ENCODE results near the gene IGFBP6. TPM values are rescaled to one million over a fixed set of nuclear protein-coding genes. Genes with fewer than 3 reads are reported as not detected.

The IGFBP6 gene
- total RNA-seq, 1 donor from 2014 or later = 20.8 TPM

DNA sequence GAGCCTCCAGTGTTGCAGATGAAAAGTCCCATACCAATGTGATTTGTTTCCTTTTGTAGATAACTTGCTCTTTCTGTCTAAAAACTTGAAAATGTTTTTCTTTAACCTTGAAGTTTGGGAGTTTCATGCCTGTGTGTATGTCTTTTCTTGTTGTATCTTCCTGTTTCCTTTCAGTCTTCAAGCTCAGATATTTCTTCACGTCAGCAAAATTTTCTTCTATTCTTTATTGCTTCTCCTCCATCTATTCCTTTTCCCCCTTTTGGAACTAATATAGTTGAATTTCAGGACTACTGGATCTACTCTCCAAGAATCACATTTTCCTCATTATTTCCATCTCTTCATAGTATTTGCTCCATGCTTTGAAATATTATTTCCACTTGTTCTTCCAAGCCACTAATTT lies 29.7 kb downstream of the IGFBP6 start:
- no peak overlapping the region for H3K27ac Mint-ChIP-seq (ENCODE audit: unreplicated experiment)
- no peak for TF ChIP-seq EZH2 (IDR thresholded peaks at IDR 0.05; ENCODE audit: insufficient read depth, low read length)
- TF ChIP-seq, protein P1, sequence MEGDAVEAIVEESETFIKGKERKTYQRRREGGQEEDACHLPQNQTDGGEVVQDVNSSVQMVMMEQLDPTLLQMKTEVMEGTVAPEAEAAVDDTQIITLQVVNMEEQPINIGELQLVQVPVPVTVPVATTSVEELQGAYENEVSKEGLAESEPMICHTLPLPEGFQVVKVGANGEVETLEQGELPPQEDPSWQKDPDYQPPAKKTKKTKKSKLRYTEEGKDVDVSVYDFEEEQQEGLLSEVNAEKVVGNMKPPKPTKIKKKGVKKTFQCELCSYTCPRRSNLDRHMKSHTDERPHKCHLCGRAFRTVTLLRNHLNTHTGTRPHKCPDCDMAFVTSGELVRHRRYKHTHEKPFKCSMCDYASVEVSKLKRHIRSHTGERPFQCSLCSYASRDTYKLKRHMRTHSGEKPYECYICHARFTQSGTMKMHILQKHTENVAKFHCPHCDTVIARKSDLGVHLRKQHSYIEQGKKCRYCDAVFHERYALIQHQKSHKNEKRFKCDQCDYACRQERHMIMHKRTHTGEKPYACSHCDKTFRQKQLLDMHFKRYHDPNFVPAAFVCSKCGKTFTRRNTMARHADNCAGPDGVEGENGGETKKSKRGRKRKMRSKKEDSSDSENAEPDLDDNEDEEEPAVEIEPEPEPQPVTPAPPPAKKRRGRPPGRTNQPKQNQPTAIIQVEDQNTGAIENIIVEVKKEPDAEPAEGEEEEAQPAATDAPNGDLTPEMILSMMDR (IDR thresholded peaks at IDR 0.05; ENCODE audit: insufficient read depth, low read depth, low read length) = no peak
- H3K4me1 Mint-ChIP-seq (ENCODE audit: low read depth, unreplicated experiment) = peaks cover 7% of the 10 kb centered on the region
- H3K9me3 ChIP-seq (ENCODE audit: insufficient read depth, low read depth, low read length) = no peaks in the 10 kb centered on the region
- H3K4me2 ChIP-seq (ENCODE audit: low read length) = no peak overlapping the region
- FAIRE-seq (no peak), DNase-seq (ENCODE audit: low read depth) (no peak)
- no peak overlapping the region for H2AFZ ChIP-seq (ENCODE audit: low read depth, low read length)
- H3K9me3 Mint-ChIP-seq (ENCODE audit: unreplicated experiment) = peaks cover 4% of the 10 kb centered on the region
- H3K27me3 ChIP-seq (ENCODE audit: insufficient read depth, low read length) = no peaks in the 10 kb centered on the region
- peaks cover 13% of the 10 kb centered on the region for H3K4me1 ChIP-seq (ENCODE audit: insufficient read depth, low read length)
- no peaks in the 10 kb centered on the region for H4K20me1 ChIP-seq (ENCODE audit: insufficient read depth, low read length)
- H3K79me2 ChIP-seq (ENCODE audit: insufficient read depth, low read length) = no peaks in the 10 kb centered on the region
- no peaks in the 10 kb centered on the region for H3K36me3 Mint-ChIP-seq (ENCODE audit: low read depth, unreplicated experiment)
- no peak overlapping the region for H3K9ac ChIP-seq (ENCODE audit: low read length)
- H3K27ac ChIP-seq (ENCODE audit: low read depth, low read length) = no peak overlapping the region
- H3K36me3 ChIP-seq (ENCODE audit: insufficient read depth, low read length) = no peaks in the 10 kb centered on the region
- no peak overlapping the region for H3K4me3 ChIP-seq (ENCODE audit: insufficient read depth, low read depth, low read length)
- peaks cover 14% of the 10 kb centered on the region for H3K27me3 Mint-ChIP-seq (ENCODE audit: low read depth, unreplicated experiment)
- H3K4me3 Mint-ChIP-seq (ENCODE audit: unreplicated experiment) = no peak overlapping the region

DNA sequence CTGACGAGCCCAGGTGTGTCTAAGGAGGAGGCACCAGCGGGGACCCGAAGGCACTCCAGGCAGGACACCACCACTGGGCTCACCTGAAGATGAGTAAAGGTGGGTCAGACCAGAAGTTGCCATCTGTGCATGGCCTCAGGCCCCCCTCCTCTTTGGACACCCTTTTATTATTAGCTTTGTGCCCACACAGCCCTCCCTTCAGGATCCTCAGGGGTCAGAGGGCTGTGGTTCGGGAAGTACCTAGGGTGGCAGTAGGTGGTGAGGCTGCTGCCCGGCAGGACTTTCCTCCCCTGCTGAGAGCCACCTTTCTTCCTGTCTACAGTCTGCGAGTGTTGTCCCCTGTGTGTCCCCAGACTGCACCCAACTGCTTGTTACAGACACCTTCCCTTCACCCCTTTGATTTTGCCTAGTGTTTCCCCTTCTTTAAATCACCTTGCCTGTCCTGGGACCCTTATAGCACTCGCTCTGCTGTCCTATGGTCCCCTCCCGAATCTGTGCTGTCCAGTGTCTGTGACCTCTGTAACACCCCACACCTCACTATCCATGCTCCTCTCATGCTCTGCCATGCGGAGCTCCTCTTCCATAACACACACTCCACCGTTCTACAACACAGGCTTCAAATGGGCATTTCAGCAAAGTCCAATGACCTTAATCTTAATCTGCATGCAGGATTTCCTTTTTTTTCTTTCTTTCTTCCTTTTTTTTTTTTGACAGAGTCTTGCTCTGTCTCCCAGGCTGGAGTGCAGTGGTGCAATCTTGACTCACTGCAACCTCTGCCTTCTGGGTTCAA lies 31.5 kb downstream of the IGFBP6 start:
- TF ChIP-seq, protein P1 (IDR thresholded peaks at IDR 0.05; ENCODE audit: insufficient read depth, low read depth, low read length) = no peak
- no peak for TF ChIP-seq EZH2 (IDR thresholded peaks at IDR 0.05; ENCODE audit: insufficient read depth, low read length)
- no peaks in the 10 kb centered on the region for H3K9me3 ChIP-seq (ENCODE audit: insufficient read depth, low read depth, low read length)
- no peak overlapping the region for H3K27ac ChIP-seq (ENCODE audit: low read depth, low read length)
- Mint-ChIP-seq H3K9me3 (ENCODE audit: unreplicated experiment) (no peaks in the 10 kb centered on the region), H3K27me3 (ENCODE audit: low read depth, unreplicated experiment) (peaks cover 15% of the 10 kb centered on the region), H3K36me3 (ENCODE audit: low read depth, unreplicated experiment) (no peaks in the 10 kb centered on the region), H3K4me1 (ENCODE audit: low read depth, unreplicated experiment) (peaks cover 1% of the 10 kb centered on the region), H3K4me3 (ENCODE audit: unreplicated experiment) (no peak overlapping the region), H3K27ac (ENCODE audit: unreplicated experiment) (no peak overlapping the region)
- DNase-seq (ENCODE audit: low read depth) (no peak), FAIRE-seq (no peak)
- no peak overlapping the region for H3K4me3 ChIP-seq (ENCODE audit: insufficient read depth, low read depth, low read length)
- H4K20me1 ChIP-seq (ENCODE audit: insufficient read depth, low read length) = no peaks in the 10 kb centered on the region
- no peak overlapping the region for H2AFZ ChIP-seq (ENCODE audit: low read depth, low read length)
- no peaks in the 10 kb centered on the region for H3K36me3 ChIP-seq (ENCODE audit: insufficient read depth, low read length)
- H3K27me3 ChIP-seq (ENCODE audit: insufficient read depth, low read length) = no peaks in the 10 kb centered on the region
- no peaks in the 10 kb centered on the region for H3K79me2 ChIP-seq (ENCODE audit: insufficient read depth, low read length)
- peaks cover 3% of the 10 kb centered on the region for H3K4me1 ChIP-seq (ENCODE audit: insufficient read depth, low read length)
- H3K4me2 ChIP-seq (ENCODE audit: low read length) = no peak overlapping the region
- H3K9ac ChIP-seq (ENCODE audit: low read length) = no peak overlapping the region

DNA sequence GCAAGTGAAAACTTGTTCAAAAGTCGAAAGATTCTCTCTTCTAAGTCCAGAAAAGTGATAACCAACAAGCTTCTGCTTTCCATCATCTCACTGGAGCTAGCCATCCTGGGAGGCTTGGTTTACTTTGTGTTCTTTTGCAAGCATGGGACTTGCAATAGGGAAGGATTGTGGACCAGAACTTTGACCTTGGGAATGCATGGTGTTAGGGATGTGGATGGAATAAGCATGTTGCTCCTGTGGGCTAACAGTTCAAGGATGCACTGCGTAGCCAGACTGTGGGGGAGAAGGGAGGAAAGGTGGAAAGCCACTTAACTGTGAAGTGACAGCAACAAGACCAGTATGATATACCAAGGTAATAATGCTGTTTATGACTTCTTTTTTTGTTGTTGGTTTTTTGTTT lies 34.4 kb downstream of the IGFBP6 start:
- Histone ChIP-seq H3K9me3 (ENCODE audit: insufficient read depth, low read depth, low read length) (peaks cover 2% of the 10 kb centered on the region), H3K36me3 (ENCODE audit: insufficient read depth, low read length) (no peaks in the 10 kb centered on the region), H2AFZ (ENCODE audit: low read depth, low read length) (no peak overlapping the region), H4K20me1 (ENCODE audit: insufficient read depth, low read length) (no peaks in the 10 kb centered on the region), H3K27me3 (ENCODE audit: insufficient read depth, low read length) (peaks cover 2% of the 10 kb centered on the region), H3K4me3 (ENCODE audit: insufficient read depth, low read depth, low read length) (no peak overlapping the region), H3K27ac (ENCODE audit: low read depth, low read length) (no peak overlapping the region), H3K4me2 (ENCODE audit: low read length) (no peak overlapping the region), H3K4me1 (ENCODE audit: insufficient read depth, low read length) (no peaks in the 10 kb centered on the region), H3K79me2 (ENCODE audit: insufficient read depth, low read length) (no peaks in the 10 kb centered on the region), H3K9ac (ENCODE audit: low read length) (no peak overlapping the region)
- DNase-seq (ENCODE audit: low read depth) (no peak), FAIRE-seq (no peak)
- Mint-ChIP-seq H3K36me3 (ENCODE audit: low read depth, unreplicated experiment) (no peaks in the 10 kb centered on the region), H3K27me3 (ENCODE audit: low read depth, unreplicated experiment) (peaks cover 18% of the 10 kb centered on the region), H3K27ac (ENCODE audit: unreplicated experiment) (no peak overlapping the region), H3K4me1 (ENCODE audit: low read depth, unreplicated experiment) (no peaks in the 10 kb centered on the region), H3K9me3 (ENCODE audit: unreplicated experiment) (peaks cover 4% of the 10 kb centered on the region), H3K4me3 (ENCODE audit: unreplicated experiment) (no peak overlapping the region)
- TF ChIP-seq EZH2 (IDR thresholded peaks at IDR 0.05; ENCODE audit: insufficient read depth, low read length) = no peak
- TF ChIP-seq, protein P1 (IDR thresholded peaks at IDR 0.05; ENCODE audit: insufficient read depth, low read depth, low read length) = no peak

Data from astrocyte (in vitro differentiated cells and primary cell).